Subcutaneous adipose tissue (tissue), 4 donors: ENCODE measurements around the gene EXOC4. TPM values are rescaled to one million over a fixed set of nuclear protein-coding genes. Genes with fewer than 3 reads are reported as not detected.

Source experiments
- total RNA-seq, 4 donors: library from RNA; depleted of rRNA; stranded (reverse); fragments of >200 nt; gene quantifications; one replicate each; pipeline ENCODE4 v1.1.0, GENCODE V29; 2016
- TF ChIP-seq, protein P1 (sequence below): fragments of 450-650 bp; IDR thresholded peaks from one replicate; pipeline ENCODE4 v1.5.1; 2016; ENCODE audit warnings: low read depth, mild to moderate bottlenecking, control low read depth, antibody characterized with exemption, moderate library complexity

Gene EXOC4
- total RNA-seq, 4 donors from 2014 or later: 62.9 to 84.3 (median 77.3) TPM

DNA sequence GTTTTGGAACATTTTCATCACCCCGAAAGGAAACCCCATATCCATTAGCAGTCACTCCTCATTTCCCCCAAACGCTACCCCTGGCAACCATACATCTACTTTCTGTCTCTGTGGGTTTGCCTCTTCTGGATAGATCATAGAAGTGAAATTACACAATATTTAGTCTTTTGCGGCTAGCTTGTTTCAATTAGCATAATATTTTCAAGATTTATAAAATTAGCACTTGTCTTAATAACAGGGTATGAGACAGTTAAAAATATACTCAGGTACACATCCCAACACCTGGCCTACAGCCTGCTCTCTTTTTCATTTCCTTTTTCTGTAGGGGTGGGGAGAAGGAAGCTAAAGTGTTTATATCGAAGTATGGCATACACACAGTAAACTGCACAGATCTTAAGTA, 792.8 kb downstream of the EXOC4 start:
- TF ChIP-seq, protein P1, sequence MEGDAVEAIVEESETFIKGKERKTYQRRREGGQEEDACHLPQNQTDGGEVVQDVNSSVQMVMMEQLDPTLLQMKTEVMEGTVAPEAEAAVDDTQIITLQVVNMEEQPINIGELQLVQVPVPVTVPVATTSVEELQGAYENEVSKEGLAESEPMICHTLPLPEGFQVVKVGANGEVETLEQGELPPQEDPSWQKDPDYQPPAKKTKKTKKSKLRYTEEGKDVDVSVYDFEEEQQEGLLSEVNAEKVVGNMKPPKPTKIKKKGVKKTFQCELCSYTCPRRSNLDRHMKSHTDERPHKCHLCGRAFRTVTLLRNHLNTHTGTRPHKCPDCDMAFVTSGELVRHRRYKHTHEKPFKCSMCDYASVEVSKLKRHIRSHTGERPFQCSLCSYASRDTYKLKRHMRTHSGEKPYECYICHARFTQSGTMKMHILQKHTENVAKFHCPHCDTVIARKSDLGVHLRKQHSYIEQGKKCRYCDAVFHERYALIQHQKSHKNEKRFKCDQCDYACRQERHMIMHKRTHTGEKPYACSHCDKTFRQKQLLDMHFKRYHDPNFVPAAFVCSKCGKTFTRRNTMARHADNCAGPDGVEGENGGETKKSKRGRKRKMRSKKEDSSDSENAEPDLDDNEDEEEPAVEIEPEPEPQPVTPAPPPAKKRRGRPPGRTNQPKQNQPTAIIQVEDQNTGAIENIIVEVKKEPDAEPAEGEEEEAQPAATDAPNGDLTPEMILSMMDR: no peak

- TF ChIP-seq, protein P1: no peak
Measured at GRCh38 chr7:134046594-134047128, 793.8 kb downstream of the EXOC4 start.

- TF ChIP-seq, protein P1: no peak
Measured at GRCh38 chr7:134047675-134048074, 794.8 kb downstream of the EXOC4 start.

- TF ChIP-seq, protein P1: no peak
Measured at GRCh38 chr7:134048166-134048565, 795.3 kb downstream of the EXOC4 start.

DNA sequence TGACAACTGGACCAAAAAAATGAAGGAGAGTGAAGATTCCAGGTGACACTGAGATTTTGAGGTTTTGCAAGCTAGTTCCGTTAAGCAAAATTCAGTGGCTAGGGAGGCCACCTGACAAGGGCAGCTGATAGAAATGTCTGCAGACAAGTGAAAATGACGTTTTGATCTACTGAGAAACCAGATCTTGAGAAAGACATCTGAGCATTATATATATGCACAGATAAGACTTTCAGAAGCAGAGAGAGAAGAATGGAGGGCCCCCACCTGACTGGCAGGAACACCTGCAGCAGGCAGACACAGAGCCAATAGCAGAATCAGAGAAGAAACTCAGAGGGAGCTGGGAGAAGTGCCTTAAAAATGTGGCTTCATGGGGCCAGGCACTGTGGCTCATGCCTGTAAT, 798.1 kb downstream of the EXOC4 start:
- TF ChIP-seq, protein P1: no peak

GRCh38 chr7:134056816-134057215, 803.9 kb downstream of the EXOC4 start:
- TF ChIP-seq, protein P1: no peak

DNA sequence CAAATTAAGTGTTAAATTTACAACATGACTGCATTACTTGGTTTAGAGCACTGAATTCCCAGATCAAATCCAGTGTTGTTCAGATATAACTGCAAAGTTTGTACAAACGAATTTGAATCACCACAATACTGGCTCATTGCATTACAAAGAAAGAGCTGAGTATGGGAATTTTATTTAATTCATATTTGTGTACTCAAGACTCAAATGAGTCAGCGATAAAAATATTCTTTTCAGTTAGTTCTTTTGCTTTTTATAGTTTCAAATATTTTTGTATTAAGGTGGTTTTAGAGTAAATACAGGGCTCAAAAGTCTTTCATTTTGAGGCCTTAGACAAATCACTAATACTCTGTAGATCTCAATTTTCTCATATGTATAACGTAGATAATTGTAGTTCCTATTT, 805.6 kb downstream of the EXOC4 start:
- TF ChIP-seq, protein P1: no peak
